Retinal pigment epithelial cell (primary cell): ENCODE measurements around the gene TIE1.

Experiments used
- DNase-seq: peaks from one replicate; pipeline ENCODE4 v3.0.0-alpha.2; 2010; ENCODE audit warnings: low read depth
- H3K4me3 ChIP-seq: 2 replicates; pipeline ENCODE4 v1.5.1; 2011; ENCODE audit warnings: mild to moderate bottlenecking, low read length, control low read depth, moderate library complexity
- CTCF ChIP-seq: conservative IDR thresholded peaks from 2 replicates; pipeline ENCODE4 v1.5.1; 2011; ENCODE audit warnings: low read depth, low read length, control low read depth, inconsistent platforms

Gene TIE1

GRCh38 chr1:43306688-43307457 lies 6.1 kb downstream of the TIE1 start:
- no peak for TF ChIP-seq CTCF
- no peak for DNase-seq
- H3K4me3 ChIP-seq = no peak overlapping the region

DNA sequence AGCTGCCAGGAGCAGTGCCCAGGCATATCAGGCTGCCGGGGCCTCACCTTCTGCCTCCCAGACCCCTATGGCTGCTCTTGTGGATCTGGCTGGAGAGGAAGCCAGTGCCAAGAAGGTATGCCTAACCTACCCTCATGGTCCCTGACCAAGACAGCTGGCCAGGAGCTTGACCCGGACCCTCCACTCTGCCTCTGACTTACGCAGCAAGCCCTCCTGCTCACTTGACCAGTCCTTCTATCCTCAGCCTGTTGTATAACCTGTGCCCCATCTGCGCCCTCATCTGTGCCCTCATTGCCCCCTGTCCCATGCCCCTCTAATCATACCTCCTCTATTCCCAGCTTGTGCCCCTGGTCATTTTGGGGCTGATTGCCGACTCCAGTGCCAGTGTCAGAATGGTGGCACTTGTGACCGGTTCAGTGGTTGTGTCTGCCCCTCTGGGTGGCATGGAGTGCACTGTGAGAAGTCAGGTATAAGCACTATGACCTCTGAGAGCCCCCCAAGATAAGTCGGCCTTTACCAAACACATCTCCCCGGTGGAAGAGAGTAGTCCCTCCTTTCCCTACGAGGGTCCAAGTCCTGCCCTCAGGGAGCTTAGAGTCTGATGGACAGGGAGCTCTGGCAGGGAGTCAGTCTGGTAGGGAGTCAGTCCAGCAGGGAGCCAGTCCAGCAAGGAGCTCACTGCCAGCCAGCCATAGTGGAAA lies 6.8 kb downstream of the TIE1 start:
- H3K4me3 ChIP-seq = no peak overlapping the region
- no peak for TF ChIP-seq CTCF
- no peak for DNase-seq

GRCh38 chr1:43308635-43309404 lies 8.0 kb downstream of the TIE1 start:
- H3K4me3 ChIP-seq = no peak overlapping the region
- no peak for TF ChIP-seq CTCF
- DNase-seq = no peak

DNA sequence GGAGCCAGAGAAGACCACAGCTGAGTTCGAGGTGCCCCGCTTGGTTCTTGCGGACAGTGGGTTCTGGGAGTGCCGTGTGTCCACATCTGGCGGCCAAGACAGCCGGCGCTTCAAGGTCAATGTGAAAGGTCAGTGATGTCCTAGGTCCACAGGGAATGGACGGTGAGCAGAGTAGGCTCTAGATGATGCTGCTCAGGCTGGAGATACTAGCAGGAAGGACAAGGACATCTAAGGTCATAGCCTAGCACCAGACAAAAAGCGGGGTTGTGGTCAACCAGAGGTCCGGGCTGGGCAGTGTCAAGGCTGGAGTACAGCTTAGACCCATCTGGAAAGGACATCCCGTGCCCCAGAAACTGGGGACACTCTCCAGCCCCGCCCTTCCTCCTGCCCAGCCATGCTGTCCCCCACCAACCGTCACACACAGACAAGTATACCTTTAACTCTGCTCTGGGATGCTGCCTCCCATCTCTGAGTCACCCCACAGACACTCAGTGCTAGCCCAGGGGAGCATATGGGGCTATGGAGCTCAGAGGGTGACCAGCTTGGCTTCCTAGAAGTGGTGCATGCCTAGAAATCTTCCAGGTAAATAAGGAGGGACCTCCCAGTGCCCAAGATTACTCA lies 8.7 kb downstream of the TIE1 start:
- no peak overlapping the region for H3K4me3 ChIP-seq
- no peak for TF ChIP-seq CTCF
- DNase-seq = no peak

DNA sequence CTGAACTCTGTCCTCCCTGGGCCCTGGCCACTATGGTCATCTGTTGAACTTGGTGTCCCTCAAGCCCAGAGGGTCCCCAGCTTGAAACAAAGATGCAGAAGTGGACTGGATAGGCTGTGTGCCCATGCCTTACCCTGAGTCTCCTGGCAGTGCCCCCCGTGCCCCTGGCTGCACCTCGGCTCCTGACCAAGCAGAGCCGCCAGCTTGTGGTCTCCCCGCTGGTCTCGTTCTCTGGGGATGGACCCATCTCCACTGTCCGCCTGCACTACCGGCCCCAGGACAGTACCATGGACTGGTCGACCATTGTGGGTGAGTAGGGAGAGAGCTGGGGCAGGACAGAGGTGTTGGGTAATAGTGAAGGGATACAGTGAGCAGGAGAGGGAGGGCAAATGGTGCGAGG lies 10.7 kb downstream of the TIE1 start:
- H3K4me3 ChIP-seq = no peak overlapping the region
- DNase-seq = no peak
- TF ChIP-seq CTCF = no peak

- no peak for DNase-seq
- no peak overlapping the region for H3K4me3 ChIP-seq
- TF ChIP-seq CTCF = no peak
Observed at GRCh38 chr1:43312212-43312623, 11.4 kb downstream of the TIE1 start.
